HG02938 (cell line): ENCODE results near the gene REEP1.
"Not testable (repeated sequence)": the region's sequence is repeated elsewhere in the genome, so short reads cannot be mapped to it uniquely, and the experiment has no call there.

Experiments used
- ATAC-seq: cut with Tn5 transposase; IDR thresholded peaks from one replicate; pipeline ENCODE4 v1.9.1; 2021; ENCODE audit warnings: mild to moderate bottlenecking, moderate library complexity; ENCODE audit not compliant: unreplicated experiment

Gene REEP1

GRCh38 chr2:86347401-86347800 is 10.0 kb upstream of the REEP1 start:
- ATAC-seq, result no peak

GRCh38 chr2:86345783-86346370 is 8.5 kb upstream of the REEP1 start:
- ATAC-seq, result not testable (repeated sequence)

- ATAC-seq, result no peak
Measured at GRCh38 chr2:86344404-86344803, 7.0 kb upstream of the REEP1 start.

- ATAC-seq, result no peak
Measured at GRCh38 chr2:86342488-86342887, 5.1 kb upstream of the REEP1 start.

- ATAC-seq, result no peak
Measured at GRCh38 chr2:86341470-86341869, 4.0 kb upstream of the REEP1 start.

- ATAC-seq, result no peak
Measured at GRCh38 chr2:86338778-86339295, 1.4 kb upstream of the REEP1 start.

GRCh38 chr2:86336675-86337243 is 667 bp downstream of the REEP1 start:
- no peak for ATAC-seq

- no peak for ATAC-seq
Measured at GRCh38 chr2:86335865-86336674, 1.4 kb downstream of the REEP1 start.

- no peak for ATAC-seq
Measured at GRCh38 chr2:86333378-86333777, 4.0 kb downstream of the REEP1 start.

- no peak for ATAC-seq
Measured at GRCh38 chr2:86332654-86333053, 4.8 kb downstream of the REEP1 start.

- ATAC-seq, result no peak
Measured at GRCh38 chr2:86331384-86331783, 6.0 kb downstream of the REEP1 start.

- no peak for ATAC-seq
Measured at GRCh38 chr2:86330001-86330400, 7.4 kb downstream of the REEP1 start.

GRCh38 chr2:86323273-86324021 is 14.0 kb downstream of the REEP1 start:
- no peak for ATAC-seq

GRCh38 chr2:86319700-86320580 is 17.5 kb downstream of the REEP1 start:
- no peak for ATAC-seq

- ATAC-seq, result no peak
Measured at GRCh38 chr2:86315084-86315483, 22.3 kb downstream of the REEP1 start.

GRCh38 chr2:86314125-86314524 is 23.3 kb downstream of the REEP1 start:
- no peak for ATAC-seq

GRCh38 chr2:86313341-86313740 is 24.1 kb downstream of the REEP1 start:
- ATAC-seq, result no peak

GRCh38 chr2:86311879-86312278 is 25.5 kb downstream of the REEP1 start:
- ATAC-seq, result no peak

- no peak for ATAC-seq
Measured at GRCh38 chr2:86309966-86310365, 27.5 kb downstream of the REEP1 start.

GRCh38 chr2:86308984-86309695 is 28.3 kb downstream of the REEP1 start:
- no peak for ATAC-seq
